Stimulated activated CD8-positive, alpha-beta memory T cell treated with anti-CD3 and anti-CD28 coated beads, Interleukin-7, amount 100 ng/mL, for 48 hours (primary cell): ENCODE measurements around the gene PSMC3.

ENCODE experiments used
- DNase-seq, 2 donors: peaks; one replicate each; pipeline ENCODE4 v3.0.0-alpha.2; 2020; ENCODE audit warnings: low read depth in 1 of 2; ENCODE audit errors: extremely low read depth in 1 of 2

Gene PSMC3

DNA sequence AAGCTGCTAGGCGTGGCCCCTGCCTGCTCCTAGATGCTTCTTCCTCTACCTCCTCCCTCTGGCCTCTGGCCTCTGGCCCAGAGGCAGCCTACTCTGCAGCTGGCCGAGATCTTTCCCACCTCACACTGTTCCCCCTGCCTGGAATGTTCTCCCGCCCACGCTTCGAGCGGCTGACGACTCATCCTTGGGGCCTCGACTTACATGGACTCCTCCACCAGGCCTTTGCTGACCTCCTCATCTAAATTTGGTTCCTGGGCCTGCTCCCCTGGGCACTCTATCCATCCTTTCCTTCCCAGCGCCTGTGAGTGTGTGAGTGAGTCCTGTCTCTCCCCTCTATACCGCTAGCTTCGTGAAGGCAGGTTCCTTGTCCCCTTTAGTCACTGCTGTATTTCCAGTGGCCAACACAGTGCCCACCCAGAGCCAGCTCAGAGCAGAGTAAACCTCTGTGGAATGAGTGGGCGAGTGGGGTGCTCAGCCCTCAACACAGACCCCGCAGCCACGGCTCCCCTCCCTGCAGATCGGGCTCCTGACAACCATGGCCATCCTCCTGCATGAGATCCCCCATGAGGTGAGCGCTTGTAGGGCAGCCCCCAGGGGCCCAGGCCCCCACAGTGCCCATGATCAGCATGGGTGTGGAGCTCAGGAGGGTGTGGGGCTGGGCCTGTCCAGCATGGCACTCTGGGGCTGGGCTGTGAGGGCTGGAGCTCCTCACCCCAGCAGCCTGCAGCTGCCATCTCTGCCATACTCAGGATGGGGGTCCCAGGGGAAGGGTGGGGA lies 12.1 kb downstream of the PSMC3 start:
- no peak for DNase-seq

DNA sequence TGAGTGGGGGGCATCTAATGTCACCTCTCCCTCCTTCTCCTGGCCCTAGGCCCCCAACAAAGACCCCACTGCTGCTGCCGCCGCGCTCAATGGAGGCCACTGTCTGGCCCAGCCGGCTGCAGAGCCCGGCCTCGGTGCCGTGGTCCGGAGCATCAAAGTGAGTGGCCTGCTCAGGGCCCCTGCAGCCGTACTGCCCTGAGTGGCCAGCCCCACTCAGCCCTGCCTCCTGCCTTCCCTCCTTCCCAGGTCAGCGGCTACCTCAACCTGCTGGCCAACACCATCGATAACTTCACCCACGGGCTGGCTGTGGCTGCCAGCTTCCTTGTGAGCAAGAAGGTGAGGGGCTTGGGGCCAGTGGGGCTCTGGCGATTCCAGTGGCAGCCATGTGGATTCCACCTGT lies 12.9 kb downstream of the PSMC3 start:
- no peak for DNase-seq

GRCh38 chr11:47411884-47412746 lies 14.1 kb downstream of the PSMC3 start:
- peak in 1 of 2 donors; percentile 32 for DNase-seq

DNA sequence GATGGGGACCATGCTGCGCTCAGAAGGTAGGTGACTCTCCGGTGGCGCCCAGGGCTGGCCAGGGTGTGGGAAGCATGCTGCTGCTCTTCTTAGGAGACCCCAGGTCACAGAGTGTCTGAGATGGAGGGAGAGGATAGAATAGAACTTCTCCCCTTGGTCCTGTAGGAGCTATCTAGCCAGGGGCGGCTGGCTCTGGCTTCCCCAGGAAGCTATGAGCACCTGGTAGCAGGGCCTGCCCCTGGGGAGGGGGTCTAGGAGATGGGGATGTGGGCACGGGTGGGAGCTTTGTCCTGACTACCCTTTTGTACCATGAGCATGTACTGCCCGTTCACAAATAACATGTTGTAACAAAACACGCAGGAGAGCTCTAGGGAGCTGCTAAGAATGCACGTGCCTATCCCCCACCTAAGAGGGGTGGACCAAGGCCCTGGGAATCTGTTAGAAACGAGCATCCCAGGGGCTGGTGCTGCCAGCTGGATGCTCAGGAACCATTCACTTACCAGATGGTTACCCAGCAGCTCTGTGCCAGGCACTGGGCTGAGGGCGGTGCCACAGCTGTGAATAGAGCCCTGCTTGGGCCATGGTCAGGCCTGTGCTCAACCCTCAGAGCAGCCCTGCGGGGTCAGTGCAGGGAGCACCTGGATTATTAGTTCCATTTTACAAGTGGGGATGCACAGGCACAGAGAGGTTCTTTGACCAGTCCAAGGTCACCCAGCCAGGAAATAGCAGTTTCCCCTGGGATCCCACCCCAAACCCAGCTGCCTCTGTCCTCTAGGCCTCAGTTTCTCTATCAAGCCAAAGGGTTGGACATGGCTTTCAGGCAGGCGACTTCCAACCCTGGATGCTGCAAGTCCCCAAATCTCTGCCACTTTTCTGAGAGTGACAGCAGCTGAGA lies 15.6 kb downstream of the PSMC3 start:
- no peak for DNase-seq

DNA sequence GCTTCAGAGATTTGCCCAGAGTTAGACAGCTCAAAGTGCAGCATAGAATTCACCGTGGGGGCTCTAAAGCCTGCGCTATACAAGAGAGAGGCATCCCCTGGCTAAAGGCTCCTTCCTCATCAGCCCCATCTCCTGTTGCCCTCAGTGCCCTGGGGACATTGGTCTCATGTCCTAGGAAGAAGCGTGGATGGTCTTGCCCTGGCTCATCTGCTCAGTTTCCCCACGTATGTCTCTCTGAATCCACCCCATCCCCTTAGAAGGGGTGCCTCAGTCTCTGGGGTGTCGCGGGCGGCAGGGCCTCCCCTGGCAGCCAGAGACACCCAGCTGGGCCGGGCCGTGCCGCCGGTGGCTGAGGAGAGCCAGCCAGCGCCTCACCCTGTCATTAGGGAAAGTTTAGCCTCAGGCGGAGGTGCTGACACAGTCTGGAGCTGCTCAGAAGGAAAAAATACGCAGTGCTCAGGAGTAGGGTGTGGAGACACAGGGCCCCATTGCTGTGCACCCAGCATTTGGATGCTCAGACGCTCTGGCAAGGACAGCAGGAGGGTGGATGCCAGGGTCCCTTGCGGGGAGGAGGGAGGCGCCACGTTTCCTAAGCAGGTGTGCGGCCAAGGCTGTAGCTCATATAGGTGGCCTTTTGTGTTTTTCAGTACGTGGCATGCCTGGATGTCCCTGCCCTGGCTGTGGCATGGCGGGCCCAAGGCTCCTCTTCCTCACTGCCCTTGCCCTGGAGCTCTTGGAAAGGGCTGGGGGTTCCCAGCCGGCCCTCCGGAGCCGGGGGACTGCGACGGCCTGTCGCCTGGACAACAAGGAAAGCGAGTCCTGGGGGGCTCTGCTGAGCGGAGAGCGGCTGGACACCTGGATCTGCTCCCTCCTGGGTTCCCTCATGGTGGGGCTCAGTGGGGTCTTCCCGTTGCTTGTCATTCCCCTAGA lies 16.5 kb downstream of the PSMC3 start:
- no peak for DNase-seq

- DNase-seq = no peak
Observed at GRCh38 chr11:47408598-47409439, 17.4 kb downstream of the PSMC3 start.

- peak; percentile 86 to 90 for DNase-seq
Observed at GRCh38 chr11:47407746-47408590, 18.3 kb downstream of the PSMC3 start, which contains the start of gene SLC39A13. Gene SLC39A13, plus strand, starts transcription at chr11:47408590. Its CDS starts 1,505 bp downstream, at chr11:47410095.

DNA sequence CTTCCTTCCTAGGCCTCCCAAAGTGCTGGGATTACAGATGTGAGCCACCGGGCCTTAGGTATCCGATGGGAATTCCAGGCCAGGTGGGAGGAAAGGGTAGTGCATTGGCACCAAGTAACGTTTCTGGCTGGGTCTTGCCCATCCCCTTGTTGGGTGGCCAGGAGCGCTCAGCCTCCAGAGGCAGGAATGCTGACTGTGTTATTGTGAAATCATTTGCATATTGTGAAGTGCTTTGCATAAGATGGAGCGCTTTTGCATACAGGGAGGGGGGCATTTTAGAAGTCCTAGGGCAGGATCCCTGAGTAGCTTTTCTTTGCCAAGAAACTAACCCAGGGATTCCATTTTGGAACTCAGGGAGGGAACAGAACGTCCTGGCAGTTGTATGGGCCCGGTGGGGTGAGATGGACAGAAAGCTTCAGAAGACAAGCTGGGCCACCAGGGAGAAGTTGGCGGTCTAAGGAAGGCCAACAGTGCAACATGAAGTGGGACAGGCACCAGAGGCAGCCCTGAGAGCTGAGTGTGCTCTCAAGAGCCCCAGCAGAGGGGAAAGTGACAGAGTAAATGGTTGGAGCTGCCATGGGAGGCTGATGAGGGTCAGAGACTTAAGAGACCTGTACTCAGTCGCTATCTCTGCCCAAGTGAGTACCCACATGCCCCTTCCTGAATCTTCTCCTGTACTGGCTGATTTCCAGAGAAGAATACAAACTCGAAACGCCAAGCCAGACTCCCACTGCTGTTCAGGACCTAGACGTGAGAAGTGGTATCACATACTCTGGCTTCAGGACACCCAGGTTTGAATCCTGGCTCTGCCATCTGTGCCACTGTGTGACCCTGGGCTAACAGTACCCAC lies 19.1 kb downstream of the PSMC3 start:
- DNase-seq = no peak

- no peak for DNase-seq
Observed at GRCh38 chr11:47403571-47403970, 22.7 kb downstream of the PSMC3 start.

GRCh38 chr11:47403135-47403534 lies 23.1 kb downstream of the PSMC3 start:
- DNase-seq = no peak

GRCh38 chr11:47400768-47401279 lies 25.4 kb downstream of the PSMC3 start:
- no peak for DNase-seq

DNA sequence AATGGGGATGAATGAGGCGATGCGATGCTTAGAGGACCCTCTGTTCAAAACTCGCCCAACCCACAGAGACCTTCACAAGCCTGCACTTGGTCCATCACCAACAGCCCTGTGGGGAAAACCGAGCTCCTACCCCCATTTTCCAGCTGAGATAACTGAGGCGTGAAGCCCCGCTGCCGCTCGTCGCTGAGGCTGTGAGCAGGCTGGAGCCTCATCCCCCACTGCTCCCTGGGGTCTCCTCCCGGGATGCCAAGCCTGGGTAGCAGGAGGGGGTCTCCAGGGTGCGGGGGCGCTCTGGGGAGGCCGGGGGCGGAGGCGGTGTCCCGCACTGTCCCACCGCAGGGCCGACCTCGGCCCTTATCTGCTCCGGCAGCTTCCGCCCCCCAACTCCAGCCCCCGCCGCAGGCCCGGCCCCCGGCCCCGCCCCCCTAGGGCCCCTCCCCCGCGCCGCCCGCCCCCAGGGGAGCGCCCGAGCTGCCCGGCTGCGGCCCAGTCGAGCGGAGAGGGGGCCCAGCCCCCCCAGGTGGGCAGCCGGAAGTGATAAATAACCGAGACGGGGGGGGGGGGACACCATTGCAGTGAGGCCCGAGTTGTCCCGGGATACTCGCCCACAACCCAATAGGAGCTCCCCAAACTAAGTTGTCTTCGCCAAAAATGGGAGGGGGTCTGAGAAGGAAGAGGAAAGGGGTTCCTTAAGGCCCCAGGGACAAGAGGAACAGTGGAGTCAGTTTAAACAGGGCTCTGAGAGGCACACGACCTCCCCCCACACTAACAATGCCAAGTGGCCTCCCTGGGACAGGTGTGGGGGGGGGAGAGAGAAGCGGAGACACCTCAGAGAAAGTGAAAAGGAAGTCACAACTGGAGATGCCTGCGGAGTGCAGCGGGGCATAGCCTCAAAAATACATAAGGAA lies 26.1 kb downstream of the PSMC3 start:
- DNase-seq = no peak

DNA sequence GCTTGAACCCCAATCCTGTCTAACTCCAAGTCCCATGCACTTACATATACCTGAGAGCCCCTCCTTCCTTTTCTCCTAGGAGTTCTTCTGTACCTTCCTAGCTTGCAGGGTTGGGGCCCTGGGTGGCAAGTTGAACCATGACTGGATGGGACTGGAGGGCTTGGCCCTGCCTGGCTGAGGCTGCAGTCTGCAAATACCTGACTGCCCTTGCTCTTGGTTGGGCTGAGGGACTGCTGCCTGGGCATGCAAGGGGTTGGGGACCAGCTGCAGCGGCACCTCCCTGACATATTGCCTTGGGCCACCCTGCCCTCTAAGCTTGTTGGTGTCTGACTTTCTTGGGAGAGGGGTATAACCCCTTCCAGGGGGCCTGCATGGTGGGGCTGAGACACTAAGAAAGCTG lies 27.7 kb downstream of the PSMC3 start:
- DNase-seq = no peak

DNA sequence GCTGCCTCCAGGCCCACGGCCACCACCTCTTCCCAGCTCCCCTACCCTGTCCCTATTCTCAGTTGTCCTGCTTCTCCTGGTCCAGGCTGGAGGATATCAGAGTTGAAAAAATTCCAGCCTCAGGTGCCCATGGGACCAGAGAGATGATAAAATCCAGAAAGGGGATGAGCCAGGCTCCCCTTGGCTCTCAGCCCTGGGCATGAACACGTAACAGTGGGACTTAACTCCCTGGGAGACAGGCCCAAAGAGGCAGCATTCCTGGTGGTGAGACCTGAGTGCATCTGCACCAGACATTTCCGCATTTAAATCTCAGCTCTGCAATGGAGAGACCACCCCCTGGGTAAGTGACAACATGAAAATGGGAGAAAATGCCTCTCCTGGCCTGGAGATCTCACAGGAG lies 28.2 kb downstream of the PSMC3 start:
- no peak for DNase-seq

- no peak for DNase-seq
Observed at GRCh38 chr11:47396049-47396320, 30.3 kb downstream of the PSMC3 start.
